ENCODE data around the gene DIP2A. TPM values are rescaled to one million over a fixed set of nuclear protein-coding genes. Genes with fewer than 3 reads are reported as not detected.

The DIP2A gene
- polyA plus RNA-seq, 1 donor (not counting 4 experiments of a cell fraction or from before 2014, with no cell fraction given) = 41.6 TPM

GRCh38 chr21:46559291-46559983 lies 100.7 kb downstream of the DIP2A start:
- Histone ChIP-seq H3K4me3 (ENCODE audit: control insufficient read depth in 2 of 3, extremely low read depth in 1 of 3, insufficient read depth in 2 of 3, low read depth in 1 of 3, low read length in 3 of 3) (no peak overlapping the region), H3K27me3 (ENCODE audit: control insufficient read depth, extremely low read depth, insufficient read depth, low read length) (no peaks in the 10 kb centered on the region), H3K9me3 (ENCODE audit: control insufficient read depth, low read depth, low read length) (no peaks in the 10 kb centered on the region), H3K79me2 (ENCODE audit: control insufficient read depth, insufficient read depth, low read length) (no peaks in the 10 kb centered on the region), H3K9ac (ENCODE audit: control insufficient read depth, extremely low read depth, insufficient read depth, low read length) (no peak overlapping the region), H3K36me3 (ENCODE audit: control insufficient read depth in 2 of 2, extremely low read depth in 1 of 2, insufficient read depth in 2 of 2, low read length in 2 of 2) (peaks cover 53 to 60% of the 10 kb centered on the region in 2 experiments), H3K4me1 (ENCODE audit: control insufficient read depth, extremely low read depth, insufficient read depth, low read length) (no peaks in the 10 kb centered on the region), H3K27ac (ENCODE audit: control insufficient read depth, insufficient read depth, low read length) (no peak overlapping the region), H3K4me2 (ENCODE audit: control insufficient read depth, extremely low read depth, insufficient read depth, low read depth, low read length) (no peak overlapping the region), H4K20me1 (ENCODE audit: control insufficient read depth, extremely low read depth, insufficient read depth, low read length) (no peaks in the 10 kb centered on the region), H3K9me1 (ENCODE audit: control insufficient read depth, extremely low read depth, insufficient read depth, low read length) (no peaks in the 10 kb centered on the region), H2AFZ (ENCODE audit: control insufficient read depth, low read length) (no peak overlapping the region)
- TF ChIP-seq, protein P1, sequence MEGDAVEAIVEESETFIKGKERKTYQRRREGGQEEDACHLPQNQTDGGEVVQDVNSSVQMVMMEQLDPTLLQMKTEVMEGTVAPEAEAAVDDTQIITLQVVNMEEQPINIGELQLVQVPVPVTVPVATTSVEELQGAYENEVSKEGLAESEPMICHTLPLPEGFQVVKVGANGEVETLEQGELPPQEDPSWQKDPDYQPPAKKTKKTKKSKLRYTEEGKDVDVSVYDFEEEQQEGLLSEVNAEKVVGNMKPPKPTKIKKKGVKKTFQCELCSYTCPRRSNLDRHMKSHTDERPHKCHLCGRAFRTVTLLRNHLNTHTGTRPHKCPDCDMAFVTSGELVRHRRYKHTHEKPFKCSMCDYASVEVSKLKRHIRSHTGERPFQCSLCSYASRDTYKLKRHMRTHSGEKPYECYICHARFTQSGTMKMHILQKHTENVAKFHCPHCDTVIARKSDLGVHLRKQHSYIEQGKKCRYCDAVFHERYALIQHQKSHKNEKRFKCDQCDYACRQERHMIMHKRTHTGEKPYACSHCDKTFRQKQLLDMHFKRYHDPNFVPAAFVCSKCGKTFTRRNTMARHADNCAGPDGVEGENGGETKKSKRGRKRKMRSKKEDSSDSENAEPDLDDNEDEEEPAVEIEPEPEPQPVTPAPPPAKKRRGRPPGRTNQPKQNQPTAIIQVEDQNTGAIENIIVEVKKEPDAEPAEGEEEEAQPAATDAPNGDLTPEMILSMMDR (optimal IDR thresholded peaks at IDR 0.05 in 1 of 3, IDR thresholded peaks at IDR 0.05 in 1 of 3, conservative IDR thresholded peaks at IDR 0.05 in 1 of 3; ENCODE audit: extremely low read depth in 1 of 3, insufficient read depth in 2 of 3, low read length in 3 of 3) = no peak
- TF ChIP-seq EZH2 (IDR thresholded peaks at IDR 0.05; ENCODE audit: low read length) = no peak
- DNase-seq (ENCODE audit: low read depth, low spot score) (no peak), FAIRE-seq (no peak)
- dilution Hi-C loops (cut with MboI; ENCODE audit: extremely low pct_ligation_motif_present, low sequenced_read_pairs) = no loop called here

GRCh38 chr21:46560568-46561444 lies 102.1 kb downstream of the DIP2A start:
- H2AFZ ChIP-seq (ENCODE audit: control insufficient read depth, low read length) = no peak overlapping the region
- no peaks in the 10 kb centered on the region for H3K79me2 ChIP-seq (ENCODE audit: control insufficient read depth, insufficient read depth, low read length)
- H3K27ac ChIP-seq (ENCODE audit: control insufficient read depth, insufficient read depth, low read length) = no peak overlapping the region
- TF ChIP-seq, protein P1 (optimal IDR thresholded peaks at IDR 0.05 in 1 of 3, IDR thresholded peaks at IDR 0.05 in 1 of 3, conservative IDR thresholded peaks at IDR 0.05 in 1 of 3; ENCODE audit: extremely low read depth in 1 of 3, insufficient read depth in 2 of 3, low read length in 3 of 3) = no peak
- no peak for TF ChIP-seq EZH2 (IDR thresholded peaks at IDR 0.05; ENCODE audit: low read length)
- DNase-seq (ENCODE audit: low read depth, low spot score) = no peak
- H3K4me1 ChIP-seq (ENCODE audit: control insufficient read depth, extremely low read depth, insufficient read depth, low read length) = no peaks in the 10 kb centered on the region
- H3K36me3 ChIP-seq (ENCODE audit: control insufficient read depth in 2 of 2, extremely low read depth in 1 of 2, insufficient read depth in 2 of 2, low read length in 2 of 2) = peaks cover 51 to 58% of the 10 kb centered on the region in 2 experiments
- dilution Hi-C loops (cut with MboI; ENCODE audit: extremely low pct_ligation_motif_present, low sequenced_read_pairs) = no loop called here
- no peaks in the 10 kb centered on the region for H4K20me1 ChIP-seq (ENCODE audit: control insufficient read depth, extremely low read depth, insufficient read depth, low read length)
- H3K9me1 ChIP-seq (ENCODE audit: control insufficient read depth, extremely low read depth, insufficient read depth, low read length) = no peaks in the 10 kb centered on the region
- no peaks in the 10 kb centered on the region for H3K9me3 ChIP-seq (ENCODE audit: control insufficient read depth, low read depth, low read length)
- H3K4me2 ChIP-seq (ENCODE audit: control insufficient read depth, extremely low read depth, insufficient read depth, low read depth, low read length) = no peak overlapping the region
- H3K4me3 ChIP-seq (ENCODE audit: control insufficient read depth in 2 of 3, extremely low read depth in 1 of 3, insufficient read depth in 2 of 3, low read depth in 1 of 3, low read length in 3 of 3) = no peak overlapping the region
- FAIRE-seq = no peak
- H3K9ac ChIP-seq (ENCODE audit: control insufficient read depth, extremely low read depth, insufficient read depth, low read length) = no peak overlapping the region
- H3K27me3 ChIP-seq (ENCODE audit: control insufficient read depth, extremely low read depth, insufficient read depth, low read length) = no peaks in the 10 kb centered on the region

Data from keratinocyte (primary cell).